ENCODE measurements around the gene KBTBD13.

KBTBD13 gene

GRCh38 chr15:65083262-65083701 is 6.7 kb downstream of the KBTBD13 start:
- no peak for TF ChIP-seq CTCF (IDR thresholded peaks at IDR 0.05; ENCODE audit: low read depth, low read length, missing control alignments)
- H3K4me3 ChIP-seq (ENCODE audit: low read depth, low read length): no peak overlapping the region
- DNase-seq (ENCODE audit: low read depth): no peak

GRCh38 chr15:65084500-65085206 is 8.1 kb downstream of the KBTBD13 start:
- TF ChIP-seq CTCF (IDR thresholded peaks at IDR 0.05; ENCODE audit: low read depth, low read length, missing control alignments): no peak
- no peak for DNase-seq (ENCODE audit: low read depth)

GRCh38 chr15:65085207-65085753 is 8.7 kb downstream of the KBTBD13 start:
- TF ChIP-seq CTCF (IDR thresholded peaks at IDR 0.05; ENCODE audit: low read depth, low read length, missing control alignments): no peak

More at GRCh38 chr15:65084500-65085206, 8.1 kb downstream of the KBTBD13 start:
- H3K4me3 ChIP-seq (ENCODE audit: low read depth, low read length): no peak overlapping the region

GRCh38 chr15:65085990-65086679 is 9.6 kb downstream of the KBTBD13 start:
- no peak overlapping the region for H3K4me3 ChIP-seq (ENCODE audit: low read depth, low read length)
- peak; percentile 59 for TF ChIP-seq CTCF (IDR thresholded peaks at IDR 0.05; ENCODE audit: low read depth, low read length, missing control alignments)
- no peak for DNase-seq (ENCODE audit: low read depth)

More at GRCh38 chr15:65085207-65085753, 8.7 kb downstream of the KBTBD13 start:
- DNase-seq (ENCODE audit: low read depth): no peak
- no peak overlapping the region for H3K4me3 ChIP-seq (ENCODE audit: low read depth, low read length)

GRCh38 chr15:65086680-65087111 is 10.2 kb downstream of the KBTBD13 start:
- peak; percentile 34 for TF ChIP-seq CTCF (IDR thresholded peaks at IDR 0.05; ENCODE audit: low read depth, low read length, missing control alignments)
- H3K4me3 ChIP-seq (ENCODE audit: low read depth, low read length): no peak overlapping the region
- no peak for DNase-seq (ENCODE audit: low read depth)

GRCh38 chr15:65087411-65087810 is 10.9 kb downstream of the KBTBD13 start:
- H3K4me3 ChIP-seq (ENCODE audit: low read depth, low read length): no peak overlapping the region
- DNase-seq (ENCODE audit: low read depth): no peak
- TF ChIP-seq CTCF (IDR thresholded peaks at IDR 0.05; ENCODE audit: low read depth, low read length, missing control alignments): no peak
